Measurements from ENCODE around the gene PSMA4.
"Not testable (repeated sequence)": the region's sequence is repeated elsewhere in the genome, so short reads cannot be mapped to it uniquely, and the experiment has no call there.

Gene PSMA4

DNA sequence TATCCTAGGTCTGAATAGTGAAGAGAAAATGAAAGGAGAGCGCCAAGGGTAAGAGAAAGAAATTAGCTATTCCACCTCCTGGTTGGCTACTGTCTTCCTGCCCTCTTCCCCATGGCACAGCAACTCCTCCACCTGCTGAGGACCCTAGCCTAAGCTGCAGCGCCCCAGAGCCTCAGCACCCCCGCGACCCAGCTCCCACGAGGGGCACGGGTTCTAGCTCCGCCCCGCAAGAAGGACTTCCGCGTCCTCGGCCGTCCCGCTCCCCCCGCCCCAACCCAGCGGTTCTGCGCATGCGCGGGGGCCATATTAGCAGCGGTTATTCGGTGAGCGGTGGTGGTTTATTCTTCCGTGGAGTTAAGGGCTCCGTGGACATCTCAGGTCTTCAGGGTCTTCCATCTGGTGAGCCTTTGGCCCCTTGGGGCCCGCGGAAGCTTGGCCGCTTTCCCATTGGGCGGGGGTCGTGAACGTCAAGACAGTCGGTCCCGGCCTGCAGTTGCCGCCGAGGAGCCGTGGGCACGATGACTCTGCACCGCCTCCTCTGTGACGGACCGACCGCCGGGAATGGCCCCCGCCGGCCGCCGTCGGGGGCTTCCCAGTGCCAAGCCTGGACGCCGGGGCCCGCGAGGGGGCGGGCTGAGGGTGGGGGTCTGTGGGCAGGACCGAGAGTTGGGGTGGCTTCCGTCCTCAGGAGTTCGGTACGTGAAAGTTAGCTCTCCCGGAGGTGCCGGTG, at the start of gene PSMA4:
Gene PSMA4, plus strand, starts transcription at position 304 of the 730 bp plus-strand sequence. CDS start 1,484 bp downstream, outside the sequence.
- DNase-seq, result peak; percentile 93

DNA sequence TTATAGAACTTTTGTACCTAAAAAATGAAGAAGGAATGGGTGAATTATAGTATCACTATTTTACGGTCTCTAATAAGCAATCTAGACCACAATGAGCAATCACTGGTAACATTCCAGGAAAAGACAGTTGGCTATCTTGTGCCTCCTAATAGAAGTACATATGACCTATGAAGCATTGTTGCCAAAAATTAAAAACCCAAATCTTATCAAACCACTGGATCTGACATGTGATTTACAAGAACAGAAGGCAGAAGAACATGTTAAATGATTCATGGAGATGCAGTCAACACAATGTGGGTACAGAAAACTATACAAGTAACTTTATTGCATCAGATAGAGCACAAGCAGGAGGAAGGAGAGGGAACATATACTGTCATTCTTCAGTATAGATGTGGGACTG, 47.4 kb upstream of the PSMA4 start:
- no peak for DNase-seq

DNA sequence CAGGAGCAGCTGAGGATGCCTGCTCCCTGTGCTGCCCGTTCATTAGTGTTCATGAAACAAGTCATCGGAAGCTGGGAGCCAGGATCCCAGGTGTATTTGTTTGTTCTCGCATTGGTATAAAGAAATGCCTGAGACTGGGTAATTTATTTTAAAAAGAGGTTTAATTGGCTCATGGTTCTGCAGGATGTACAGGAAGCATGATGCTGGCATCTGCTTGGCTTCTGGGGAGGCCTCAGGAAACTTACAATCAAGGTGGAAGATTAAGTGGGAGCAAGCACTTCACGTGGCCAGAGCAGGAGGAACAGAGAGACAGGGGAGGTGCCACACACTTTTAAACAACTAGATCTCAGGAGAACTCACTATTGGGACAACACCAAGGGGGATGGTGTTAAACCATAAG, 38.4 kb upstream of the PSMA4 start:
- no peak for DNase-seq

DNA sequence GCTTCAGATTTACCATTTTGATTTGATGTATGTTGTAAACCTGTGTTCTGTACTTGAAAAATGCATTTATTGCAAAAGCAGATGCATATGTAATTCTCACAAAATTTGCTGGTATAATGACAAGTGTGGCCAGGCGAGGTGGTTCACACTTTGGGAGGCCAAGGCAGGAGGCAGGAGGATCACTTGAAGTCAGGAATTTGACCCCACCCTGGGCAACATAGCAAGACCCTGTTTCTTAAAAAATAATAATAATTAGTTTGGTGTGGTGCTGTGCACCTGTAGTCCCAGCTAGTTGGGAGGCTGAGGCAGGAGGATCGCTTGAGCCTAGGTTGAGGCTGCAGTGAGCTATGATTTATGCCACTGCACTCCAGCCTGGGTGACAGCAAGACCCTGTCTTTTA, 37.6 kb upstream of the PSMA4 start:
- DNase-seq, result no peak

DNA sequence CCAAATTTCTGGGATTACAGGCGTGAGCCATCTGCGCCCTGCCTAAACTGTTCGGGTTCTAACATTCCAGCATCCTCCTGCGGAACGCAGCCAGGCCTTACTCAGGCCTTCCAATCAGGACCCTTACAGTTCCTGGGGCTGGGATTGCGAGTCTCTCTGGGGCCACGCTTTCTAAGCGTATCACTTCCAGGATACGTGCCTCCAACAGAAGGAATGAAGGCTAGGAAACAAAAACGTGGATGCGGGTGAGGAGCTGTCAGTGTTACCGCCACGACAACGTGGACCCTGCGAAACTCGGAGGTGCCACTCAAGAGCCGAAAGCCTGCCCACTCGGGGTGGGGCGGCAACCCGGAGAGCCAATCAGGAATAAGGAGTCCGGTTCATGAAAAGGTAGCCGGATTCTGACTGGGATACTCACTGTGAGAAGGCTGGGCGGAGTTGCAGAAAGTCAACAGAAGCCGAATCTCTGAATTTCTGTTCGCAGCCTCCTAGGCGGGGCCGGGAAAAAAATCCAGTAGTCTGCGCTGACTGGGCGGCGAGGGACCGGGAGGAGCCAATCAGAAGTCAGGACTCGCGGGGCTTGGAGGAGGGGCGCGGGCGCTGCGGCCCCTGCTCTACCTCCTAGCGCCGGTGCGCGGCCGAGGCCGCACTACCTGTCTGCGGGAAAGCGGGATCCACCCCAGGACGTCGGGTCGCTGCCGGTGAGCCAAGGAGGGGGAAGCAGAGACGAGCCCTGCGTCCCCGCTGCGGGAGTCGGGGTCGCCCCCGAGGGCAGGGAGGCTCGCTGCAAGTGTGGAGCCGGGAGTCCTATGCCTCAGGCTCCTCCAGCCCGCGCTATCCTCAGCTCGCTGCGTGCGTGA, 33.0 kb upstream of the PSMA4 start, which contains the start of gene HYKK:
Gene HYKK, plus strand, starts transcription at position 607 of the 860 bp plus-strand sequence. CDS start 5,512 bp downstream, outside the sequence.
- peak; percentile 84 for DNase-seq

DNA sequence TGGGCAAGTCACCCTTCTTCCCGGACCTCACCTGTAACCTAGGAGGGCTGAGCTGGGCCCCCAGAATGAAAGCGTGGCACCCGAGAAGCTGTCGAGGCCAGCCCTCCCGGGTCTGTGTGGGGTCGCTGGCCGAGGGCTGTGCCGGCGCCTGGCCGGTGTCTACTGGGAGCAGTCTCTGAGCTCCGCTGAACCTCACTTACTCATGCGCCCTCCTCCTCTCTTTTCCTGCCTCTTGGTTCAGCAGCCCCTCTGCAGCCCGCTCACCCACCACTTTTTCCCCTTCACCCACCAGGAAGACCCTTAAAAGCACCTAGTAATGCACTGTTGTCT, 32.4 kb upstream of the PSMA4 start:
- DNase-seq, result no peak

DNA sequence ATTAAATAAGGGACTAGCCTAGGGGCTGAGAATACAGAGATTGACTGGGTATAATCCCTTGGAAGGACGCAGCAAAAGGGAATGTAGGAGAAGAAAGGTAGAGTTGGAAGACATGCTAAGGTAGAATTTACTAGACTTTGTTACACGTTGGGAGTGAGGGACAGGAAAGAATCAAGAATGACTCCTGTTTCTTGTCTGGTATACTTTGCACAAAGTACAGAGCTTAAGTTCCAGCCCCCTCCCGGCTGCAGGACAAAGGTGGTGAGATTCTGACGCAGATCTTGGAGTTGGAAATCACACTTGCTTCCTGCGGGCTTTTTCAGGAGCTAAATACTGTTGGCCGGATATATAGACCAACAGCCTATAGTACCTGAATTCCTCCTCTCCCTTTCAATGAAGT, 32.0 kb upstream of the PSMA4 start:
- DNase-seq, result no peak

DNA sequence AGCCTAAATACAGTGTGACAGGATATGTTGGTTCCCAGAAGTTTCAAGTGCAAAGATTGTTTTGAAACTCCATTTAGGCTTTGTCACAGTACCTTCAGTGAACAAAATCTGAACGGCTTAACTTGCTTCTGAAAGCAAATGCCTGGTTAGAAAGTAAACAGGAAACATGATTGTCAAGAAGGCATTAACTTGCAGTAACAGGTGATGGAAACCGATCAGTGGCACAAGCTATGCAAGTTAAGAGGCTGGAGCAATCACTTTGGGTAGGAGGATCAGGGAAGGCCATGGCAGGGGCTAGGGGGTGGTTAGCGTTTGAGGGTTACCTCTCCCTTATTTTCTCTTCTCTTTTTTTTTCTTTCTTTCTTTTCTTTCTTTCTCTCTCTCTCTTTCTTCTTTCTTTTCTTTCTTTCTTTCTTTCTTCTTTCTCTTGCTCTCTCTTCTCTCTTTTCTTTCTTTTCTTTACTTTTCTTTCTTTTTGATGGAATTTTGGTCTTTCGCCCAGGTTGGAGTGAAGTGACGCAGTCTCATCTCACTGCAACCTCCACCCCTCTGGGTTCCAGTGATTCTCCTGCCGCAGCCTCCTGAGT, 30.4 kb upstream of the PSMA4 start:
- no peak for DNase-seq

DNA sequence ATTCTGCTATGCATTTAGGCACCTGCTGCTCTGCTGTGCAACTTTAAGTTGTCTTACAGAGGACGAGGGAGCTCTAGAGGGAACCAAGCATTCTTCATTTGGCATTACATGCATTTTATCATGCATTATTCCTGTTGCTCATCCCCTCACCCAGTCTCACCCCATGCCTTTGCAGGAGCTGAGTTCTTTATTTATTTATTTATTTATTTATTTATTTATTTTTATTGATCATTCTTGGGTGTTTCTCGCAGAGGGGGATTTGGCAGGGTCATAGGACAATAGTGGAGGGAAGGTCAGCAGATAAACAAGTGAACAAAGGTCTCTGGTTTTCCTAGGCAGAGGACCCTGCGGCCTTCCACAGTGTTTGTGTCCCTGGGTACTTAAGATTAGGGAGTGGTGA, 20.2 kb upstream of the PSMA4 start:
- not testable (repeated sequence) for DNase-seq

DNA sequence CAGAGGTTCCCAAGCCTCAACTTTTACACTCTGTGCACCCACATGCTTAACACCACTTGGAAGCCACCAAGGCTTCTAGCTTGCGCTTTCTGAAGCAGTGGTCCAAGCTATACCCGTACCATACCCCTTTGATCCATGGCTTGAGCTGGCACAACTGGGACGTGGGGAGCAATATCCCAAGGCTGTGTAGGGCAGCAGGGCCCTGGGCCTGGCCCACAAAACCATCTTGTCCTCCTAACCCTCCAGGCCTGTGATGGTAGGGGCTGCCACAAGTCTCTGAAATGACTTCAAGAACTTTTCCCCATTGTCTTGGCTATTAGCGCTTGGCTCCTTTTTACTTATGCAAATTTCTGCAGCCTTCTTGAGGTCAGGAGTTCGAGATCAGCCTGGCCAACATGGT, 16.0 kb upstream of the PSMA4 start:
- DNase-seq, result no peak

DNA sequence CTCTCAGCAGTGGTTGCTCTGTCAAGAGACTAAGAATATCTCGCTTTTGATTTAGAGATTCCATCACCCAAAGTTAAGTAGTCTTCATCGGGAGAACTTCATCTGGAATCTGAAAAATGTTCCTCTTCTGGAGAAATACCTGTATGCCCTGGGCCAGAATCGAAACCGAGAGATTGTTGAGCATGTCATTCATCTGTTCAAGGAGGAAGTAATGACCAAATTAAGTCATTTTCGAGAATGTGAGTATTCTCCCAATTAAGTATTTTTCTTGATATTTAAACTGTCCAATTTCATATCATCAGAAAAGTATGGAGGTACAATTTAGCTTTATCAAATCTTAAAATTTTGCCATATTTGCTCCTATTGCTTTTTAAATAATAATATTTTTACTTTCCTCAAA, 12.9 kb upstream of the PSMA4 start:
- no peak for DNase-seq

DNA sequence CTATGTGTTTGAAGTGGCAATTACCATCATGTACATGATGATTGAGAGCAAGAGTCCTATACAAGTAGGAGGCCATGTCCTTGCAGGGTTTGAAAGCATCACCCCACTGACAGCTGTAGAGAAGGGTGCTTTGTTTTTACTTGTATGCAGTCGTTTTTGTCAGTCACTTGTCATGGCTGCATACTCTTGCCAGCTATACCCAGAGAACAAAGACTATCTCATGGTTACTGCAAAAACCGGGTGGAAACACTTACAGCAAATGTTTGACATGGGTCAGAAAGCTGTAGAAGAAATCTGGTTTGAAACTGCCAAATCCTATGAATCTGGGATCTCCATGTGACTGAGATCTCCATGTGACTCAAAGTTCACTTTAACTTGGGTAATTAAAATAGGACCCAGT, 6.9 kb upstream of the PSMA4 start:
- DNase-seq, result no peak

DNA sequence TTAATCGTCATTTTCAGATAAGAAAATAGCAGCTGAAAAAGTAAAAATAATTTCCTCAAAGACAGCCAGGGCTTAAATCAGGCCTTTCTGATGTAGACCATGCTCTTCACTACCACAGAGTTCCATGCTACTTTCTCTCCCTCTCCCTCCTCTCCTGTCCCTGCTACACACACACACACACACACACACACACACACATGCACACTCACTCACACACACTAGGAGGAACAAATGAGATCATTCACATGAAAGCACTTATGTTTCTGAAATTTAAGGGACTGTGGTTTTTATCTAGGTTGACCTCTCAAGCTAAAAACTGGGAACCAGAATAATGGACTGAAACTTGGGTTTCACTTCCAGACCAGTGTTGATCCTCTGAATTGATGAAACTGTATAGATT, 4.1 kb upstream of the PSMA4 start:
- DNase-seq, result no peak

DNA sequence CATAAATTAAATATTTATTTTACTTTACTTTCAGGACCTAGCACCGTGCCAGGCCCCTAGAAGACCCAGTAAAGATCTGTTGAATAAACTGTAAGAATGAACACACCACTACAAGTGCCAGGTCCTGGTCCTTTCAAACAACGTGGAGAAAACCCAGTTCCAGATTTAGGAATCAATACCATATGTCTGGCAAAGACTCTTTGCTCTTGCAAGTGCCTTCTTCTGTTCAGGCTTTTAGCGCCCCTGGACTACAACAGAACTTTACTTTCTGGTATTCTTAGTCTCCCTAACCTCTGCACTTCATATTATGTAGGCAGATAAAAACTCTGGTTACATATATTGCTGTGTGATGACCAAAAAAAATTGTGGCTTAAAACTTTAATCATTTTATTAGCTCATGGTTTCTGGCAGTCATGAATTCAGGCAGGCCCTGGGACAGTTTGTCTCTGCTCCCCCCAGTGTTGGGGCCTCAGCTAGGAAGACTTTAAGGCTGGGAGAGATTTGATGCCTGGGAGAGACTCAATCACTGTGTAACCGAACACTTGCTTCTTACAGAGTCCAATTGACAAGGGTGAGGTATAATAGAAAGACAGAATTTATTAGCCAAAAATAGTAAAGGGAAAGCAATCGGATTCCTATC, 2.9 kb upstream of the PSMA4 start:
- DNase-seq, result no peak

DNA sequence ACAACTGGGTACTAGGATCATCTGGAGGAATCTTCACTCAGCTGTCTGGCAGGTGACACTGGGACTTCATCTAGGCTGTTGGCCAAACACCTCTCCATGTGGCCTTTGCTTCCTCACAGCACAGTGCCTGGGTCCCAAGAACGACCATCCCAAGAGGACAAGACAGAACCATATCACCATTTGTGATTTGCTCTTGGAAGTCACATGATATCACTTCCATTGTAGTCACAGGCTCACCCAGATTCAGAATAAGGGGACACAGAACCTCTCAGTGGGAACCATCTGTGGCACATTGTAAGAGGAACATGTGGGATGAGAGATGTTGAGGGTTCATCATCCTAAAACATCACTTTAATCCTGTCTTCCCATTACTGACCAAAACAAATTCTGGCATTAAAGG, 1.9 kb upstream of the PSMA4 start:
- no peak for DNase-seq

DNA sequence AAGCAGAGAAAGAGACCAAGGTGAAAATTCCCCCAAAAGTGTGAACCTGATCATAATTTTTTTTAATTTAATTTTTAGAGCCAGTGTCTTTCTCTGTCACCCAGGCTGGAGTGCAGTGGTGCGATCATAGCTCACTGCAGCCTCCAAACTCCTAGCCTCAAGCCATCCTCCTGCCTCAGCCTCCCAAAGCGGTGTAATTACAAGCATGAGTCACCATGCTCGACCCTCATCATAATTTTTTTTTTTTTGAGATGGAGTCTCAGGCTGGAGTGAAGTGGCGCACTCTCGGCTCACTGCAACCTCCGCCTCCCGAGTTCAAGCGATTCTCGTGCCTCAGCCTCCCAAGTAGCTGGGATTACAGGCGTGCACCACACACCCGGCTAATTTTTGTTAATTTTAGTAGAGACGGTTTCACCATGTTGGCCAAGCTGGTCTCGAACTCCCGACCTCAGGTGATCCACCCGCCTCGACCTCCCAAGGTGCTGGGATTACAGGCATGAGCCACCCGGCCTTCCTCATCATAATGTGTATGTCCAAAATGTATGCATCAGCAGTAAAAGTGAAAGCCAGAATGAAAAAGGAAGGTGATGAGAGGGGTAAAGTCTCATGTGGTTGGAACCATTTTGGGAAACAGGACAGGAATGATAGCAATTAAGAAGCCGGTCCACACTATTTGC, 642 bp upstream of the PSMA4 start:
- DNase-seq, result not testable (repeated sequence)

DNA sequence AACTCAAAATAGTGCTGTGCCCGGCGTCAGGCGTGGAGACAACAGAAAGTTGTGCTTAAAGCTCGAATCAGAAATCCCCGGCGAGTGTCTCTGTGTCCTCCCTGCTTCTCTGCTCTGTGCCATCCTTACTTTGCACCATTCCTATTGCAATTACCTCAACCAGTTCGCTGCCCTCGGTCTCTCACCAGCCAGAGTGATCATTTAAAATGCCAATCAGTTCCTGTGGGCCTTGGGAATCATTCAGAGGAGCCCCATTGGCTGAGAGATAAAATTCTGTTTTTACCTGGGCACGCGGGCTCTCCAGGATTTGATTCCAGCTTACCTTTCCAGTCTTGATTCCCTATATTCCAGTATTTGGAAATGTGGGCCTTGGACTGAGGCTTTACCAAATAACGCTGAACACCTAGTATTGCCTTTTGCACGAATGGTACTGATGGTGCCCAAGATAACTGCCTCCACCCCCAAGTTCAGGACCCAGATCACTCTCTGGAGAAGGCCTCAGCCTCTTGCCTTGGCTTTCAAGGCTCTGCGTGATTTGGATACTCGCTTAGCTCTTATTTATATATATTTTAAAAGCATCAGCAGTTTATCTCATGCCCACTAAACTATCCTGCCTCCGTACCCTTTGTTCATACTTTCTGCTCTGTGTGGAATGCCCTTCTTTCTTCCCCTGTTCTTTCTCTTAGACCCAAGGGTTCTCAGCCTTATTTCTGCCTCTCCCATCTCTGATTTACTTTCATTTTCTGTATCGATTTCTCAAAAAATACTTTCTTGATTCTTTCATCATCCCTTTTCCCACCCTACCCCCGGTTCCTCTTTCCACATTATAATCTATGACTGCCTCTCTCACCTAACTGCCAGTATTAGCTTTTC, 863 bp downstream of the PSMA4 start:
- peak; percentile 31 for DNase-seq

DNA sequence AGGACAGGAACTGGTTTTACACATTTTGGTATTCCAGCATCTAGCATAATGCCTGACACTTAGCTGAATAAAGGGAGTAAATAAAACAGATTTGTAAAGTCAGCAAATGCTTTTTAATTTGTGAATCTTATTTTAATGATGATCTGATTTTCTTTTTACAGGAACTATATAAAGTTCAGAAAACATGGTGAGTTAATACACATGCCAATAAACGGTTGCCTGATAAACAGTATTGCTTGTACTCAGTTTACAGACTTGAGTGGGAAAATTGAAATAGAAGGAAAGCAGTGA, 1.4 kb downstream of the PSMA4 start:
- DNase-seq, result no peak

DNA sequence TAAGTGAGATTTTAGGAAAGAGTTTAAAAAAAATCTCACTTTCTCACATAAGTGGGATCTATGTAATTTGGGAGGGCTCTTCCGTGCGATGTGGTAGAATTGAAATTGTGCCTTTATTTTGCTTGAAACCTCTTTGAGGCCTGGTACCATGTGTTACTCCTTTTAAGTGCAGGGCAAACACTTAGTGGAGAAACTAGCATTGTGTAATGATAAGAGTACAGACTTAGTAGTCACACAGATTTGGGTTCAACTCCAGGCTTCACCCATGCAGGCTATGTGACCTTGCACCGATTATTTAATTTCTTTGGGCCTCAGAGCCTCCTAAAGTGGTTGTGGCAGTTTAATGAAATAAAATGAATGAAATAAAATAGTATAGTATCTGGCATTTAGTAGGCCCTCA, 2.4 kb downstream of the PSMA4 start:
- no peak for DNase-seq

DNA sequence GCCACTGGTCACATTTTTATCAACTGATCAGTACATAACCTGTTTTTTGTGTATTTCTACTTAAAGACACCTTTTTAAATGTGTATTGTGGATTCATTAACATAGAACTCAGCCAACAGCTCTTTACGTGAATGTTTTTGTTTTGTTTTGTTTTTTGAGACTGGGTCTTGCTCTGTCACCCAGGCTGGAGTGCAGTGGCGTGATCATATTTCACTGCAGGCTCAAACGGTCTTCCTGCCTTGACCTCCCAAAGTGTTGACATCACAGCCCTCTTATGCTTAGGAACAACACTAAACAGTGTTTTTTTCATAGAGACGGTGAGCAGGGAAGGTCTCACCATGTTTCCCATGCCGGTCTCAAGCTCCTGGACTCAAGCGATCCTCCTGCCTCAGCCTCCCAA, 9.9 kb downstream of the PSMA4 start:
- DNase-seq, result no peak

DNA sequence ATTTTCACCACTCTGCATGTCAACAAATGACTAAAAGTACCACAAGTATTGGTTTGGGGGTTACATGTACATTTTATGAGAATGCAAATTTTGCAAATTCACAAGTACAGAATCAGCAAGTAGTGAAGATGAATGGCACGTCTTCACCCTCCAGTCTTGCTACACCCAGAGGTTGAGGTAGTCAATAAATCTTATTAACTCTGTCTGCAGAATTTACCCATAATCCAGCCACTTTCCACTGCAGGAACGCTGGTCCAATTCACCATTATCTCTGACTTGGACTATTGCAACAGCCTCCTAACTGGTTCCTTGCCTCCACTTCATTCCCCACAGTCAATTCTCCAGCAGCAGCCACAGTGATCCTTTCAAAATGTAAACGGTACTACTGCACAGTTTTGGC, 10.6 kb downstream of the PSMA4 start:
- DNase-seq, result no peak

DNA sequence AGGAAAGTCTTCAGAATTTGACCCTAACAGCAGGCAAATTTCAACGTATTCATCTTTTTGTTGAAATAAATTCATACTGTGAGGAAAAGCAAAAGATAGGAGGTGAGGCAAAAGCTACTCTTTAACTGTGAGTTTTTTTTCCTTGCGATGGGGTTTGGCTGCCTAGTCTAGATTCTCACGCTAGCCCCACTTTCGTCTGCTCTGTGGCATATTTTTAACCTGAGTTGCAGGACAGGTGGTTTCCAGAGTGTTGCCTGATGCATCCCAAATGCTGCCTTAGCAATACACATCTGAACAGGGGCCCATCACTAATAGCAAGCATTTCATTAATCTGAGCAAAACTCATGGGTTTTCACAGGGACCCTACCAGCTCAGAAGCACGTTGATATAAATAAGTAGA, 11.7 kb downstream of the PSMA4 start:
- DNase-seq, result no peak
